Neural progenitor cell (in vitro differentiated cells): ENCODE measurements around the gene SLC1A6. TPM values are rescaled to one million over a fixed set of nuclear protein-coding genes. Genes with fewer than 3 reads are reported as not detected.

Experiments
- DNase-seq: peaks from one replicate; pipeline ENCODE4 v3.0.0-alpha.2; 2016; ENCODE audit warnings: low spot score
- H2AFZ ChIP-seq: fragments of 200-600 bp; sonication (generic); replicated peaks from 2 replicates; pipeline ENCODE4 v1.6.1; 2016; ENCODE audit warnings: antibody characterized with exemption
- H3F3A ChIP-seq: fragments of 200-600 bp; sonication (generic); 2 replicates; pipeline ENCODE4 v1.6.1; 2016; ENCODE audit warnings: antibody characterized with exemption, low read depth
- H3K27ac ChIP-seq: fragments of 200-600 bp; sonication (generic); 2 replicates; pipeline ENCODE4 v1.5.1; 2016; ENCODE audit warnings: mild to moderate bottlenecking
- H3K27me3 ChIP-seq: fragments of 200-600 bp; sonication (generic); 2 replicates; pipeline ENCODE4 v1.6.1; 2016; ENCODE audit warnings: mild to moderate bottlenecking, moderate library complexity
- H3K36me3 ChIP-seq: fragments of 200-600 bp; sonication (generic); 2 replicates; pipeline ENCODE4 v1.5.1; 2016
- H3K4me1 ChIP-seq: fragments of 200-600 bp; sonication (generic); 2 replicates; pipeline ENCODE4 v1.6.1; 2016; ENCODE audit warnings: mixed run types
- H3K4me2 ChIP-seq: fragments of 200-600 bp; sonication (generic); 2 replicates; pipeline ENCODE4 v1.6.1; 2016
- H3K4me3 ChIP-seq: fragments of 200-600 bp; sonication (generic); 2 replicates; pipeline ENCODE4 v1.5.1; 2016
- H3K79me2 ChIP-seq: fragments of 200-600 bp; sonication (generic); 2 replicates; pipeline ENCODE4 v1.6.1; 2016; ENCODE audit warnings: low read depth
- H3K9ac ChIP-seq: fragments of 200-600 bp; sonication (generic); 2 replicates; pipeline ENCODE4 v1.6.1; 2016
- H3K9me3 ChIP-seq: fragments of 200-600 bp; sonication (generic); 2 replicates; pipeline ENCODE4 v1.5.1; 2016; ENCODE audit warnings: low read depth
- H4K20me1 ChIP-seq: fragments of 200-600 bp; sonication (generic); 2 replicates; pipeline ENCODE4 v1.6.1; 2016; ENCODE audit warnings: low read depth
- H3K27ac Mint-ChIP-seq: 3 replicates; pipeline ENCODE4 v1.8.0; 2021; ENCODE audit warnings: mixed read lengths
- H3K27me3 Mint-ChIP-seq: 2 replicates; pipeline ENCODE4 v1.8.0; 2022; ENCODE audit warnings: low read depth, mild to moderate bottlenecking, inconsistent platforms, moderate library complexity, mixed read lengths; ENCODE audit not compliant: insufficient read depth
- H3K36me3 Mint-ChIP-seq: 3 replicates; pipeline ENCODE4 v1.8.0; 2021; ENCODE audit warnings: mixed read lengths
- H3K4me1 Mint-ChIP-seq: 3 replicates; pipeline ENCODE4 v1.8.0; 2021; ENCODE audit warnings: mixed read lengths
- H3K4me3 Mint-ChIP-seq: 3 replicates; pipeline ENCODE4 v1.8.0; 2021; ENCODE audit warnings: mild to moderate bottlenecking, moderate library complexity, mixed read lengths
- H3K9me3 Mint-ChIP-seq: 3 replicates; pipeline ENCODE4 v1.8.0; 2020; ENCODE audit warnings: mixed read lengths
- CTCF ChIP-seq: fragments of 200-600 bp; sonication (generic); IDR thresholded peaks from 2 replicates; pipeline ENCODE4 v1.5.1; 2017; ENCODE audit warnings: antibody characterized with exemption, mild to moderate bottlenecking
- EZH2 ChIP-seq: fragments of 200-600 bp; sonication (generic); IDR thresholded peaks from 2 replicates; pipeline ENCODE4 v1.6.1; 2017; ENCODE audit warnings: antibody characterized with exemption, mild to moderate bottlenecking, moderate library complexity
- EZH2phosphoT487 ChIP-seq: fragments of 200-600 bp; sonication (generic); IDR thresholded peaks from 2 replicates; pipeline ENCODE4 v1.6.1; 2017; ENCODE audit warnings: antibody characterized with exemption
- total RNA-seq: library from RNA; depleted of rRNA; stranded (reverse); fragments of >200 nt; gene quantifications from 2 replicates; pipeline ENCODE4 v1.2.3, GENCODE V29; 2015; ENCODE audit warnings: low replicate concordance

The SLC1A6 gene
- total RNA-seq, 1 donor from 2014 or later: 15.0 TPM

GRCh38 chr19:14997981-14998380, 18.3 kb upstream of the SLC1A6 start:
- Histone ChIP-seq H3F3A (no peaks in the 10 kb centered on the region), H2AFZ (no peak overlapping the region), H4K20me1 (no peaks in the 10 kb centered on the region), H3K27me3 (no peaks in the 10 kb centered on the region), H3K36me3 (no peaks in the 10 kb centered on the region), H3K9me3 (no peaks in the 10 kb centered on the region), H3K79me2 (no peaks in the 10 kb centered on the region), H3K9ac (no peak overlapping the region), H3K27ac (no peak overlapping the region), H3K4me1 (no peaks in the 10 kb centered on the region), H3K4me2 (no peak overlapping the region), H3K4me3 (no peak overlapping the region)
- no peak for DNase-seq
- H3K9me3 Mint-ChIP-seq: no peaks in the 10 kb centered on the region
- no peaks in the 10 kb centered on the region for H3K4me1 Mint-ChIP-seq
- no peak overlapping the region for H3K4me3 Mint-ChIP-seq
- H3K36me3 Mint-ChIP-seq: no peaks in the 10 kb centered on the region
- no peak for TF ChIP-seq CTCF
- TF ChIP-seq EZH2: no peak
- TF ChIP-seq EZH2phosphoT487: no peak
- no peak overlapping the region for H3K27ac Mint-ChIP-seq
- peaks cover 21% of the 10 kb centered on the region for H3K27me3 Mint-ChIP-seq

- no peak overlapping the region for H3K9ac ChIP-seq
- H3K9me3 ChIP-seq: no peaks in the 10 kb centered on the region
- Mint-ChIP-seq H3K9me3 (no peaks in the 10 kb centered on the region), H3K27me3 (peaks cover 7% of the 10 kb centered on the region), H3K4me3 (no peak overlapping the region), H3K4me1 (no peaks in the 10 kb centered on the region), H3K27ac (no peak overlapping the region), H3K36me3 (no peaks in the 10 kb centered on the region)
- no peaks in the 10 kb centered on the region for H3K4me1 ChIP-seq
- H4K20me1 ChIP-seq: no peaks in the 10 kb centered on the region
- no peak overlapping the region for H3K4me3 ChIP-seq
- H3K36me3 ChIP-seq: no peaks in the 10 kb centered on the region
- H3K4me2 ChIP-seq: no peak overlapping the region
- TF ChIP-seq EZH2phosphoT487 (no peak), CTCF (no peak), EZH2 (no peak)
- H3F3A ChIP-seq: no peaks in the 10 kb centered on the region
- DNase-seq: no peak
- H3K27ac ChIP-seq: no peak overlapping the region
- no peak overlapping the region for H2AFZ ChIP-seq
- H3K27me3 ChIP-seq: no peaks in the 10 kb centered on the region
- H3K79me2 ChIP-seq: no peaks in the 10 kb centered on the region
These were observed 13.1 kb upstream of the SLC1A6 start for GRCh38 chr19:14992780-14993179.

- Histone ChIP-seq H3K79me2 (no peaks in the 10 kb centered on the region), H4K20me1 (no peaks in the 10 kb centered on the region), H3K36me3 (no peaks in the 10 kb centered on the region), H3K27me3 (peaks cover 45% of the 10 kb centered on the region), H3K27ac (no peak overlapping the region), H3K9ac (no peak overlapping the region), H3K4me2 (no peak overlapping the region), H3K9me3 (no peaks in the 10 kb centered on the region), H3K4me3 (no peak overlapping the region), H2AFZ (no peak overlapping the region), H3F3A (no peaks in the 10 kb centered on the region), H3K4me1 (no peaks in the 10 kb centered on the region)
- TF ChIP-seq CTCF (no peak), EZH2phosphoT487 (no peak), EZH2 (no peak)
- H3K36me3 Mint-ChIP-seq: no peaks in the 10 kb centered on the region
- peaks cover 18% of the 10 kb centered on the region for H3K27me3 Mint-ChIP-seq
- H3K27ac Mint-ChIP-seq: no peak overlapping the region
- DNase-seq: no peak
- H3K4me1 Mint-ChIP-seq: peaks cover 2% of the 10 kb centered on the region
- H3K9me3 Mint-ChIP-seq: no peaks in the 10 kb centered on the region
- H3K4me3 Mint-ChIP-seq: no peak overlapping the region
These were observed 5.5 kb upstream of the SLC1A6 start for GRCh38 chr19:14985133-14985532.
